Measurements from ENCODE around the gene NCOA7. TPM values are rescaled to one million over a fixed set of nuclear protein-coding genes. Genes with fewer than 3 reads are reported as not detected.

NCOA7 gene
- total RNA-seq, 1 donor from 2014 or later = 7.7 TPM

- H3K79me2 ChIP-seq (ENCODE audit: low read depth) = peaks cover 25% of the 10 kb centered on the region
- no peak for DNase-seq (ENCODE audit: low spot score)
- no peak overlapping the region for H3K4me2 ChIP-seq
- Mint-ChIP-seq H3K27ac (no peak overlapping the region), H3K4me1 (peaks cover 1% of the 10 kb centered on the region), H3K27me3 (ENCODE audit: insufficient read depth, low read depth) (no peaks in the 10 kb centered on the region), H3K9me3 (no peaks in the 10 kb centered on the region), H3K36me3 (no peaks in the 10 kb centered on the region), H3K4me3 (no peak overlapping the region)
- no peaks in the 10 kb centered on the region for H3K36me3 ChIP-seq
- H3K4me3 ChIP-seq = no peak overlapping the region
- no peaks in the 10 kb centered on the region for H4K20me1 ChIP-seq (ENCODE audit: low read depth)
- peaks cover 14% of the 10 kb centered on the region for H3F3A ChIP-seq (ENCODE audit: low read depth)
- H2AFZ ChIP-seq (replicated peaks) = no peak overlapping the region
- no peaks in the 10 kb centered on the region for H3K9me3 ChIP-seq (ENCODE audit: low read depth)
- H3K27me3 ChIP-seq = no peaks in the 10 kb centered on the region
- H3K4me1 ChIP-seq = peaks cover 15% of the 10 kb centered on the region
- no peak overlapping the region for H3K9ac ChIP-seq
- no peak overlapping the region for H3K27ac ChIP-seq
- TF ChIP-seq EZH2phosphoT487 (IDR thresholded peaks at IDR 0.05) (no peak), CTCF (IDR thresholded peaks at IDR 0.05) (no peak), EZH2 (IDR thresholded peaks at IDR 0.05) (no peak)
These were observed 170.4 kb downstream of the NCOA7 start for GRCh38 chr6:125961117-125961516.

DNA sequence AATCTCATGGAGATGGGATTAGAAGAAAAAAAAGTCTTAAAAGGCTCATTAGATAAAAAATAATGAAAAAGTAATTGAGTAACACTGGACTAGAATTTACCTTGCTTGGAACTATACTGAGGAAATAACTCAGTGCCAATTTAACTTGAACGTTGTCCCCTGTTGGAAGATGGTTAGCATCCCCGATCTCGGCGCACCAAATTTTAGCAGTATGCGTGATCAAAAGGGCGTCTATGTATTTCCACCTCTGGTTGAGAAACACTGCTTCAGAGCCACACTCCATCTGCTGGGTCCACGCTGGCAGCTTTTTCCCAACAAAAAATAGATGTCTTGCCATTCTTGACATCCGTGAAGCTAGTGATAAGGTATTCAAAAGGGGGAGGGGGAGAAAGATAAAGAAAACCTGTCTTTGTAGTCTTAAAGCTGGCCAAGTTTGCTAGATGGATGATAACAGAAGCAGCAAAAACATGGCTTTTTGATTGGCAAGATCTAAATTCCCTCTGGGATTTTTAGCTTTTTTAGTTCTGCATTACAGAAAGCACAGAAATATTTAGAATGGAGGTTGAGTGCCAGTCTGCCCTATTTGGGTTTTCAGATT lies 172.2 kb downstream of the NCOA7 start:
- H3K4me1 ChIP-seq = peaks cover 7% of the 10 kb centered on the region
- H3K27me3 ChIP-seq = no peaks in the 10 kb centered on the region
- no peak overlapping the region for H3K4me2 ChIP-seq
- Mint-ChIP-seq H3K36me3 (peaks cover 6% of the 10 kb centered on the region), H3K4me3 (no peak overlapping the region), H3K27me3 (ENCODE audit: insufficient read depth, low read depth) (no peaks in the 10 kb centered on the region), H3K9me3 (no peaks in the 10 kb centered on the region), H3K4me1 (no peaks in the 10 kb centered on the region), H3K27ac (no peak overlapping the region)
- H3K79me2 ChIP-seq (ENCODE audit: low read depth) = peaks cover 18% of the 10 kb centered on the region
- H3K9me3 ChIP-seq (ENCODE audit: low read depth) = no peaks in the 10 kb centered on the region
- no peak overlapping the region for H2AFZ ChIP-seq (replicated peaks)
- peaks cover under 1% of the 10 kb centered on the region for H3F3A ChIP-seq (ENCODE audit: low read depth)
- no peaks in the 10 kb centered on the region for H4K20me1 ChIP-seq (ENCODE audit: low read depth)
- TF ChIP-seq EZH2phosphoT487 (IDR thresholded peaks at IDR 0.05) = no peak
- no peak for TF ChIP-seq EZH2 (IDR thresholded peaks at IDR 0.05)
- TF ChIP-seq CTCF (IDR thresholded peaks at IDR 0.05) = no peak
- no peak overlapping the region for H3K9ac ChIP-seq
- H3K27ac ChIP-seq = no peak overlapping the region
- no peak for DNase-seq (ENCODE audit: low spot score)
- no peak overlapping the region for H3K4me3 ChIP-seq
- peaks cover 6% of the 10 kb centered on the region for H3K36me3 ChIP-seq

GRCh38 chr6:125963817-125964216 lies 173.1 kb downstream of the NCOA7 start:
- H3K27ac Mint-ChIP-seq = no peak overlapping the region
- Histone ChIP-seq H2AFZ (replicated peaks) (no peak overlapping the region), H3F3A (ENCODE audit: low read depth) (no peaks in the 10 kb centered on the region), H3K4me1 (peaks cover 7% of the 10 kb centered on the region), H3K79me2 (ENCODE audit: low read depth) (peaks cover 11% of the 10 kb centered on the region), H4K20me1 (ENCODE audit: low read depth) (no peaks in the 10 kb centered on the region), H3K27me3 (no peaks in the 10 kb centered on the region), H3K4me3 (no peak overlapping the region), H3K9me3 (ENCODE audit: low read depth) (no peaks in the 10 kb centered on the region), H3K27ac (no peak overlapping the region), H3K4me2 (no peak overlapping the region), H3K9ac (no peak overlapping the region), H3K36me3 (peaks cover 7% of the 10 kb centered on the region)
- H3K4me1 Mint-ChIP-seq = no peaks in the 10 kb centered on the region
- no peak overlapping the region for H3K4me3 Mint-ChIP-seq
- DNase-seq (ENCODE audit: low spot score) = no peak
- TF ChIP-seq EZH2phosphoT487 (IDR thresholded peaks at IDR 0.05) (no peak), CTCF (IDR thresholded peaks at IDR 0.05) (no peak), EZH2 (IDR thresholded peaks at IDR 0.05) (no peak)
- H3K27me3 Mint-ChIP-seq (ENCODE audit: insufficient read depth, low read depth) = no peaks in the 10 kb centered on the region
- no peaks in the 10 kb centered on the region for H3K9me3 Mint-ChIP-seq
- H3K36me3 Mint-ChIP-seq = peaks cover 13% of the 10 kb centered on the region
